SK-N-SH treated with all-trans-retinoic acid at 6 μM for 48 hours (cell line): ENCODE results near the gene GTF2F1.

Experiments
- ARNTL ChIP-seq: fragments of 450-650 bp; formaldehyde crosslinking; IDR thresholded peaks from 2 replicates; pipeline ENCODE4 v1.5.0; 2020; ENCODE audit warnings: low read depth, mild to moderate bottlenecking, moderate library complexity, borderline replicate concordance
- OSR1 ChIP-seq: fragments of 250-450 bp; sonication (Bioruptor Pico); IDR thresholded peaks from 2 replicates; pipeline ENCODE4 v1.8.0; 2022; ENCODE audit warnings: moderate library complexity, mild to moderate bottlenecking, inconsistent platforms
- TOX ChIP-seq: fragments of 250-450 bp; sonication (Bioruptor Pico); IDR thresholded peaks from 2 replicates; pipeline ENCODE4 v1.8.0; 2021; ENCODE audit warnings: mild to moderate bottlenecking, moderate library complexity, borderline replicate concordance
- ZFP3 ChIP-seq: fragments of 250-450 bp; sonication (Bioruptor Pico); IDR thresholded peaks from 2 replicates; pipeline ENCODE4 v1.5.0; 2020; ENCODE audit warnings: mild to moderate bottlenecking, moderate library complexity
- ZNF565 ChIP-seq: fragments of 450-650 bp; formaldehyde crosslinking; conservative IDR thresholded peaks from 2 replicates; pipeline ENCODE4 v1.5.0; 2020; ENCODE audit warnings: low read depth, mild to moderate bottlenecking, moderate library complexity
- ZNF70 ChIP-seq: fragments of 450-650 bp; formaldehyde crosslinking; IDR thresholded peaks from 2 replicates; pipeline ENCODE4 v1.5.0; 2020; ENCODE audit warnings: mild to moderate bottlenecking, moderate library complexity
- TF ChIP-seq, protein P1 (sequence below): fragments of 250-450 bp; sonication (Bioruptor Pico); IDR thresholded peaks from 2 replicates; pipeline ENCODE4 v1.5.0; 2020; ENCODE audit warnings: mild to moderate bottlenecking, moderate library complexity
- TF ChIP-seq, protein P2 (sequence below): fragments of 250-450 bp; sonication (Bioruptor Pico); IDR thresholded peaks from 2 replicates; pipeline ENCODE4 v1.8.0; 2021; ENCODE audit warnings: low read depth, mild to moderate bottlenecking, moderate library complexity, borderline replicate concordance
- TF ChIP-seq, protein P3 (sequence below): fragments of 250-450 bp; sonication (Bioruptor Pico); IDR thresholded peaks from 2 replicates; pipeline ENCODE4 v1.5.1; 2020; ENCODE audit warnings: low read depth, mild to moderate bottlenecking, moderate library complexity
- TF ChIP-seq, protein P4 (sequence below): fragments of 250-450 bp; sonication (Bioruptor Pico); IDR thresholded peaks from 2 replicates; pipeline ENCODE4 v1.8.0; 2020; ENCODE audit warnings: mild to moderate bottlenecking, moderate library complexity, borderline replicate concordance

DNA sequence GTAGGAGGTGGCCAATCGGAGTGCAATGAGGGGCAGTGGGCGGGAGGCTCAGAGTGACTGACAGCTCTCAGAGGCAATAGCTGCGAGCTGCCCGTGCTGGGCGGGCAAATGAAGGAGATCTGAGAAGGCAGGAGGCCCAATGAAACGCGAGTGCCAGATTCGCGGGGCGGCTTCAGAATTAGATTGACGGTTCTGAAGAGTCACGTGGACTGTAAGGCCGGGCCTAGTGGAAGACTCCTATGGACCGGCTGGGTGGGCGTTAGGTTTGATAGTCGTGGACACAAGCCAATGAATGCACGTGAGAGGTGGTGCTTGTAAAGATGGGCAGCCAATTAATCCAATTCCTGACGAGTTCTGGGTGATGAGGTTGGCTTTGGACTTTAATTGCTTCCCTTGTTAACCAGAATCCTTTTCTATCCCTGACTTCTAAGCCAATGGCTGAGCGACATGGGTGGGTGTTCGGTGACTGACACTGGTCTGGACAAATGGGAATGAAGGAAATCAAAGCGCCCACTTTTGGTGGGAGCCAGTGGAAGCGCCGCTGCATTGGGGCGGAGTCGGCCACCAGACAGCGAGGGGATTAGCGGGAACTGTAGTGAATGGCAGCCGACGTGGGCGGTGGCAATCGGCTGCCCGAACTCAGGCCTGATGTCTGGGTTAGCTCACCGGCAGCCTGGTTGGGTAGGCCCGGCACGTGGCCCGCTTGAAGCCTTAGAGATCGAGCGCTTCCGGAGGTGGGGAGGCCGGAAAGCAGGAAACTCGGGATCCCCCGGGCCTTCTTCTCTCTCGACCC lies 32.2 kb upstream of the GTF2F1 start:
- TF ChIP-seq ZFP3 (no peak), ZNF70 (CRISPR knock-in tag) (no peak), ZNF565 (CRISPR knock-in tag) (no peak), OSR1 (CRISPR knock-in tag) (no peak), ARNTL (CRISPR knock-in tag) (no peak), TOX (CRISPR knock-in tag) (no peak)
- TF ChIP-seq, protein P1, sequence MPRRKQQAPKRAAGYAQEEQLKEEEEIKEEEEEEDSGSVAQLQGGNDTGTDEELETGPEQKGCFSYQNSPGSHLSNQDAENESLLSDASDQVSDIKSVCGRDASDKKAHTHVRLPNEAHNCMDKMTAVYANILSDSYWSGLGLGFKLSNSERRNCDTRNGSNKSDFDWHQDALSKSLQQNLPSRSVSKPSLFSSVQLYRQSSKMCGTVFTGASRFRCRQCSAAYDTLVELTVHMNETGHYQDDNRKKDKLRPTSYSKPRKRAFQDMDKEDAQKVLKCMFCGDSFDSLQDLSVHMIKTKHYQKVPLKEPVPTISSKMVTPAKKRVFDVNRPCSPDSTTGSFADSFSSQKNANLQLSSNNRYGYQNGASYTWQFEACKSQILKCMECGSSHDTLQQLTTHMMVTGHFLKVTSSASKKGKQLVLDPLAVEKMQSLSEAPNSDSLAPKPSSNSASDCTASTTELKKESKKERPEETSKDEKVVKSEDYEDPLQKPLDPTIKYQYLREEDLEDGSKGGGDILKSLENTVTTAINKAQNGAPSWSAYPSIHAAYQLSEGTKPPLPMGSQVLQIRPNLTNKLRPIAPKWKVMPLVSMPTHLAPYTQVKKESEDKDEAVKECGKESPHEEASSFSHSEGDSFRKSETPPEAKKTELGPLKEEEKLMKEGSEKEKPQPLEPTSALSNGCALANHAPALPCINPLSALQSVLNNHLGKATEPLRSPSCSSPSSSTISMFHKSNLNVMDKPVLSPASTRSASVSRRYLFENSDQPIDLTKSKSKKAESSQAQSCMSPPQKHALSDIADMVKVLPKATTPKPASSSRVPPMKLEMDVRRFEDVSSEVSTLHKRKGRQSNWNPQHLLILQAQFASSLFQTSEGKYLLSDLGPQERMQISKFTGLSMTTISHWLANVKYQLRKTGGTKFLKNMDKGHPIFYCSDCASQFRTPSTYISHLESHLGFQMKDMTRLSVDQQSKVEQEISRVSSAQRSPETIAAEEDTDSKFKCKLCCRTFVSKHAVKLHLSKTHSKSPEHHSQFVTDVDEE (CRISPR knock-in tag): peak; percentile 65
- TF ChIP-seq, protein P2, sequence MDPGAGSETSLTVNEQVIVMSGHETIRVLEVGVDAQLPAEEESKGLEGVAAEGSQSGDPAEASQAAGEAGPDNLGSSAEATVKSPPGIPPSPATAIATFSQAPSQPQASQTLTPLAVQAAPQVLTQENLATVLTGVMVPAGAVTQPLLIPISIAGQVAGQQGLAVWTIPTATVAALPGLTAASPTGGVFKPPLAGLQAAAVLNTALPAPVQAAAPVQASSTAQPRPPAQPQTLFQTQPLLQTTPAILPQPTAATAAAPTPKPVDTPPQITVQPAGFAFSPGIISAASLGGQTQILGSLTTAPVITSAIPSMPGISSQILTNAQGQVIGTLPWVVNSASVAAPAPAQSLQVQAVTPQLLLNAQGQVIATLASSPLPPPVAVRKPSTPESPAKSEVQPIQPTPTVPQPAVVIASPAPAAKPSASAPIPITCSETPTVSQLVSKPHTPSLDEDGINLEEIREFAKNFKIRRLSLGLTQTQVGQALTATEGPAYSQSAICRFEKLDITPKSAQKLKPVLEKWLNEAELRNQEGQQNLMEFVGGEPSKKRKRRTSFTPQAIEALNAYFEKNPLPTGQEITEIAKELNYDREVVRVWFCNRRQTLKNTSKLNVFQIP (CRISPR knock-in tag): no peak
- TF ChIP-seq, protein P3, sequence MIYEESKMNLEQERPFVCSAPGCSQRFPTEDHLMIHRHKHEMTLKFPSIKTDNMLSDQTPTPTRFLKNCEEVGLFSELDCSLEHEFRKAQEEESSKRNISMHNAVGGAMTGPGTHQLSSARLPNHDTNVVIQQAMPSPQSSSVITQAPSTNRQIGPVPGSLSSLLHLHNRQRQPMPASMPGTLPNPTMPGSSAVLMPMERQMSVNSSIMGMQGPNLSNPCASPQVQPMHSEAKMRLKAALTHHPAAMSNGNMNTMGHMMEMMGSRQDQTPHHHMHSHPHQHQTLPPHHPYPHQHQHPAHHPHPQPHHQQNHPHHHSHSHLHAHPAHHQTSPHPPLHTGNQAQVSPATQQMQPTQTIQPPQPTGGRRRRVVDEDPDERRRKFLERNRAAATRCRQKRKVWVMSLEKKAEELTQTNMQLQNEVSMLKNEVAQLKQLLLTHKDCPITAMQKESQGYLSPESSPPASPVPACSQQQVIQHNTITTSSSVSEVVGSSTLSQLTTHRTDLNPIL (CRISPR knock-in tag): no peak
- TF ChIP-seq, protein P4, sequence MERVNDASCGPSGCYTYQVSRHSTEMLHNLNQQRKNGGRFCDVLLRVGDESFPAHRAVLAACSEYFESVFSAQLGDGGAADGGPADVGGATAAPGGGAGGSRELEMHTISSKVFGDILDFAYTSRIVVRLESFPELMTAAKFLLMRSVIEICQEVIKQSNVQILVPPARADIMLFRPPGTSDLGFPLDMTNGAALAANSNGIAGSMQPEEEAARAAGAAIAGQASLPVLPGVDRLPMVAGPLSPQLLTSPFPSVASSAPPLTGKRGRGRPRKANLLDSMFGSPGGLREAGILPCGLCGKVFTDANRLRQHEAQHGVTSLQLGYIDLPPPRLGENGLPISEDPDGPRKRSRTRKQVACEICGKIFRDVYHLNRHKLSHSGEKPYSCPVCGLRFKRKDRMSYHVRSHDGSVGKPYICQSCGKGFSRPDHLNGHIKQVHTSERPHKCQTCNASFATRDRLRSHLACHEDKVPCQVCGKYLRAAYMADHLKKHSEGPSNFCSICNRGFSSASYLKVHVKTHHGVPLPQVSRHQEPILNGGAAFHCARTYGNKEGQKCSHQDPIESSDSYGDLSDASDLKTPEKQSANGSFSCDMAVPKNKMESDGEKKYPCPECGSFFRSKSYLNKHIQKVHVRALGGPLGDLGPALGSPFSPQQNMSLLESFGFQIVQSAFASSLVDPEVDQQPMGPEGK: no peak
